Urothelium cell line (cell line): Measurements from ENCODE around the gene USH1G.
"Not testable (repeated sequence)": the region's sequence is repeated elsewhere in the genome, so short reads cannot be mapped to it uniquely, and the experiment has no call there.

Source experiments
- DNase-seq: peaks from one replicate; pipeline ENCODE4 v3.0.0; 2011; ENCODE audit warnings: low spot score, mixed read lengths
- FAIRE-seq: peaks from 2 replicates; lab custom pipeline; 2011; peaks lifted over from hg19 to GRCh38; lab: Jason Lieb, UNC

Gene USH1G

GRCh38 chr17:74935585-74936469 is 12.8 kb upstream of the USH1G start, which contains the start of gene OTOP3:
Gene OTOP3, plus strand, starts transcription at chr17:74935898. Its CDS starts 24 bp downstream, at chr17:74935922.
- DNase-seq, result no peak
- no peak for FAIRE-seq

GRCh38 chr17:74935048-74935447 is 12.0 kb upstream of the USH1G start:
- DNase-seq (no peak), FAIRE-seq (no peak)

- FAIRE-seq (no peak), DNase-seq (no peak)
Measured at GRCh38 chr17:74930535-74931036, 7.5 kb upstream of the USH1G start.

- FAIRE-seq, result no peak
- DNase-seq, result no peak
Measured at GRCh38 chr17:74928786-74929185, 5.7 kb upstream of the USH1G start.

GRCh38 chr17:74925242-74925641 is 2.2 kb upstream of the USH1G start:
- peak; percentile 63 for FAIRE-seq
- no peak for DNase-seq

GRCh38 chr17:74924250-74924948 is 1.3 kb upstream of the USH1G start, which contains the start of gene OTOP2:
Gene OTOP2, plus strand, starts transcription at chr17:74924273. Its CDS starts 360 bp downstream, at chr17:74924633.
- DNase-seq, result no peak
- FAIRE-seq, result peak; percentile 68

GRCh38 chr17:74923538-74924249 is 639 bp upstream of the USH1G start:
- FAIRE-seq (peak; percentile 84), DNase-seq (peak; percentile 90)

- no peak for FAIRE-seq
- no peak for DNase-seq
Measured at GRCh38 chr17:74922172-74922571, 883 bp downstream of the USH1G start.

- FAIRE-seq (no peak), DNase-seq (no peak)
Measured at GRCh38 chr17:74921769-74922168, 1.3 kb downstream of the USH1G start.

- DNase-seq (no peak), FAIRE-seq (peak; percentile 32)
Measured at GRCh38 chr17:74921026-74921681, 1.9 kb downstream of the USH1G start.

GRCh38 chr17:74920642-74921025 is 2.4 kb downstream of the USH1G start:
- no peak for DNase-seq
- peak; percentile 17 for FAIRE-seq

GRCh38 chr17:74920306-74920620 is 2.8 kb downstream of the USH1G start:
- no peak for DNase-seq
- peak; percentile 35 for FAIRE-seq

GRCh38 chr17:74919440-74920305 is 3.4 kb downstream of the USH1G start:
- DNase-seq (no peak), FAIRE-seq (no peak)

- no peak for DNase-seq
- peak; percentile 9 for FAIRE-seq
Measured at GRCh38 chr17:74918906-74919305, 4.1 kb downstream of the USH1G start.

GRCh38 chr17:74917430-74917829 is 5.6 kb downstream of the USH1G start:
- no peak for FAIRE-seq
- no peak for DNase-seq

- FAIRE-seq, result peak; percentile 99
- DNase-seq, result no peak
Measured at GRCh38 chr17:74916851-74917199, 6.2 kb downstream of the USH1G start.

- FAIRE-seq, result no peak
Measured at GRCh38 chr17:74916136-74916850, 6.8 kb downstream of the USH1G start.

GRCh38 chr17:74911423-74911822 is 11.6 kb downstream of the USH1G start:
- not testable (repeated sequence) for FAIRE-seq, DNase-seq

More at GRCh38 chr17:74916136-74916850, 6.8 kb downstream of the USH1G start:
- DNase-seq, result no peak

GRCh38 chr17:74909097-74909496 is 14.0 kb downstream of the USH1G start:
- not testable (repeated sequence) for FAIRE-seq, DNase-seq
